H4 (cell line): ENCODE data around the gene OR8B4. TPM values are rescaled to one million over a fixed set of nuclear protein-coding genes. Genes with fewer than 3 reads are reported as not detected.
A peak's percentile ranks its signal among the peaks of the same experiment; 100 is the strongest.
"Not testable (repeated sequence)": the region's sequence is repeated elsewhere in the genome, so short reads cannot be mapped to it uniquely, and the experiment has no call there.

ENCODE experiments used
- DNase-seq: peaks from one replicate; pipeline ENCODE4 v3.0.0-alpha.2; 2015; ENCODE audit warnings: low spot score
- total RNA-seq: library from RNA; depleted of rRNA; stranded (reverse); fragments of >200 nt; shearing (Covaris generic); gene quantifications from 2 replicates; pipeline ENCODE4 v1.2.3, GENCODE V29; 2014; rRNA removed

OR8B4 gene
- not detected in 2 replicates for total RNA-seq

- DNase-seq, result no peak
Observed at GRCh38 chr11:124424384-124424921, at the start of gene OR8B4. TSS of gene OR8B4 (minus strand) at chr11:124424871. CDS start at chr11:124424871, 0 bp downstream.

GRCh38 chr11:124474079-124474478 is 49.4 kb upstream of the OR8B4 start:
- DNase-seq, result no peak

GRCh38 chr11:124473476-124473875 is 48.8 kb upstream of the OR8B4 start:
- no peak for DNase-seq

GRCh38 chr11:124470561-124471227 is 46.0 kb upstream of the OR8B4 start:
- DNase-seq, result no peak

- no peak for DNase-seq
Observed at GRCh38 chr11:124467381-124467927, 42.8 kb upstream of the OR8B4 start.

GRCh38 chr11:124465368-124465767 is 40.7 kb upstream of the OR8B4 start:
- no peak for DNase-seq

GRCh38 chr11:124463990-124464389 is 39.3 kb upstream of the OR8B4 start:
- no peak for DNase-seq

GRCh38 chr11:124463324-124463723 is 38.7 kb upstream of the OR8B4 start:
- no peak for DNase-seq

GRCh38 chr11:124460459-124460858 is 35.8 kb upstream of the OR8B4 start:
- no peak for DNase-seq

- DNase-seq, result not testable (repeated sequence)
Observed at GRCh38 chr11:124459379-124459778, 34.7 kb upstream of the OR8B4 start.

- no peak for DNase-seq
Observed at GRCh38 chr11:124454552-124454951, 29.9 kb upstream of the OR8B4 start.

- no peak for DNase-seq
Observed at GRCh38 chr11:124446916-124447315, 22.2 kb upstream of the OR8B4 start.

- DNase-seq, result no peak
Observed at GRCh38 chr11:124445646-124446150, 21.0 kb upstream of the OR8B4 start, which contains the start of gene OR8B8. TSS of gene OR8B8 (minus strand) at chr11:124445696. CDS start at chr11:124441085, 4,611 bp downstream.

- no peak for DNase-seq
Observed at GRCh38 chr11:124442847-124443246, 18.2 kb upstream of the OR8B4 start.

- DNase-seq, result no peak
Observed at GRCh38 chr11:124442442-124442841, 17.8 kb upstream of the OR8B4 start.

GRCh38 chr11:124441519-124441918 is 16.8 kb upstream of the OR8B4 start:
- DNase-seq, result no peak

- no peak for DNase-seq
Observed at GRCh38 chr11:124441081-124441480, 16.4 kb upstream of the OR8B4 start.

GRCh38 chr11:124440608-124441007 is 15.9 kb upstream of the OR8B4 start:
- DNase-seq, result no peak

GRCh38 chr11:124434699-124435098 is 10.0 kb upstream of the OR8B4 start:
- no peak for DNase-seq

GRCh38 chr11:124429599-124429998 is 4.9 kb upstream of the OR8B4 start:
- no peak for DNase-seq

GRCh38 chr11:124421043-124421442 is 3.6 kb downstream of the OR8B4 start:
- no peak for DNase-seq

- peak; percentile 39 for DNase-seq
Observed at GRCh38 chr11:124415356-124415923, 9.2 kb downstream of the OR8B4 start.

GRCh38 chr11:124409906-124410305 is 14.8 kb downstream of the OR8B4 start:
- DNase-seq, result no peak
